ENCODE measurements around the gene ITPR2. TPM values are rescaled to one million over a fixed set of nuclear protein-coding genes. Genes with fewer than 3 reads are reported as not detected.

ITPR2 gene
- total RNA-seq, 6 experiments from 2014 or later = 6.9 to 8.4 (median 7.6) TPM

DNA sequence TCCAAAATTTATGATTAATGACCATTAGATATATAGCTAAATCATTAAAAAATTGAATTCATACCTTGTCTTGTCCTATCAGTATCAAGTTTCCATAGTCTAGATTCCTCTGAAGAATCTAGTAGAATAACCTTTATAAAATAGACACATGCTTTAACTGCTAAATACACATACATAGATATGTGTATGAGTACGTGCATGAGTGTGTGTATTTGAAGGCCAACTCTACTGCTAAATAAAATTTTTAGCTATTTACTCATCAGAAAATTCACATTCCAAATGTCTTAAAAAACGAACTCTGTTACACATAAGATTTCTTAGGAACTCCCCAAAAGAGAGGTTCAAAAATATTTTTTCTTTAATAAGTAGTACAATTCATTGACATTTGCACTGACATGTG lies 404.6 kb downstream of the ITPR2 start:
- peaks cover 20% of the 10 kb centered on the region for H3K4me1 Mint-ChIP-seq (ENCODE audit: low read depth)
- no peak overlapping the region for H3K4me3 Mint-ChIP-seq
- no peak overlapping the region for H3K27ac Mint-ChIP-seq

DNA sequence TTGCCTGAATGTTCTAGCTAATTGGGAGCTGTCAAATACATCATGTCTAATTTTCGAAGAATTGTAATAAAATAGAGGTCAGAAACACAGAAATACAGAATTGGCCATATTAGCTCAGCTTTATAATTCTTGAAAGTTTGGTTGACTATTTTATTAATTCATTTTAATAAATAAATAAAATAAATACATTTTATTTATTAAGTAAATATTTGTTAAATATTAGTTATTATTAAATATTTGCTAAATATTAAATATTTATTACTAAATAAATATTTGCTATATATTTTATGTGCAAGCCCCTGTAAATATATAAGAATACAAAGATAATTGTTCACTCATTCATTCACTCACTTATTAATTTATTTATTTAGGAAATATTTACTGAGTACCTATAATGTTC lies 406.3 kb downstream of the ITPR2 start:
- DNase-seq = no peak
- TF ChIP-seq, protein P1, sequence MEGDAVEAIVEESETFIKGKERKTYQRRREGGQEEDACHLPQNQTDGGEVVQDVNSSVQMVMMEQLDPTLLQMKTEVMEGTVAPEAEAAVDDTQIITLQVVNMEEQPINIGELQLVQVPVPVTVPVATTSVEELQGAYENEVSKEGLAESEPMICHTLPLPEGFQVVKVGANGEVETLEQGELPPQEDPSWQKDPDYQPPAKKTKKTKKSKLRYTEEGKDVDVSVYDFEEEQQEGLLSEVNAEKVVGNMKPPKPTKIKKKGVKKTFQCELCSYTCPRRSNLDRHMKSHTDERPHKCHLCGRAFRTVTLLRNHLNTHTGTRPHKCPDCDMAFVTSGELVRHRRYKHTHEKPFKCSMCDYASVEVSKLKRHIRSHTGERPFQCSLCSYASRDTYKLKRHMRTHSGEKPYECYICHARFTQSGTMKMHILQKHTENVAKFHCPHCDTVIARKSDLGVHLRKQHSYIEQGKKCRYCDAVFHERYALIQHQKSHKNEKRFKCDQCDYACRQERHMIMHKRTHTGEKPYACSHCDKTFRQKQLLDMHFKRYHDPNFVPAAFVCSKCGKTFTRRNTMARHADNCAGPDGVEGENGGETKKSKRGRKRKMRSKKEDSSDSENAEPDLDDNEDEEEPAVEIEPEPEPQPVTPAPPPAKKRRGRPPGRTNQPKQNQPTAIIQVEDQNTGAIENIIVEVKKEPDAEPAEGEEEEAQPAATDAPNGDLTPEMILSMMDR (IDR thresholded peaks at IDR 0.05) = no peak
- no peaks in the 10 kb centered on the region for H3K9me3 Mint-ChIP-seq
- no peaks in the 10 kb centered on the region for H3K27me3 Mint-ChIP-seq (ENCODE audit: insufficient read depth)
- H3K27ac Mint-ChIP-seq = no peak overlapping the region
- peaks cover 20% of the 10 kb centered on the region for H3K4me1 Mint-ChIP-seq (ENCODE audit: low read depth)
- no peak overlapping the region for H3K4me3 Mint-ChIP-seq
- H3K36me3 Mint-ChIP-seq (ENCODE audit: low read depth) = no peaks in the 10 kb centered on the region

More for the DNA sequence above, 404.6 kb downstream of the ITPR2 start:
- no peaks in the 10 kb centered on the region for H3K9me3 Mint-ChIP-seq
- H3K36me3 Mint-ChIP-seq (ENCODE audit: low read depth) = no peaks in the 10 kb centered on the region
- DNase-seq = peak; percentile 4
- TF ChIP-seq, protein P1 (IDR thresholded peaks at IDR 0.05) = no peak
- no peaks in the 10 kb centered on the region for H3K27me3 Mint-ChIP-seq (ENCODE audit: insufficient read depth)

DNA sequence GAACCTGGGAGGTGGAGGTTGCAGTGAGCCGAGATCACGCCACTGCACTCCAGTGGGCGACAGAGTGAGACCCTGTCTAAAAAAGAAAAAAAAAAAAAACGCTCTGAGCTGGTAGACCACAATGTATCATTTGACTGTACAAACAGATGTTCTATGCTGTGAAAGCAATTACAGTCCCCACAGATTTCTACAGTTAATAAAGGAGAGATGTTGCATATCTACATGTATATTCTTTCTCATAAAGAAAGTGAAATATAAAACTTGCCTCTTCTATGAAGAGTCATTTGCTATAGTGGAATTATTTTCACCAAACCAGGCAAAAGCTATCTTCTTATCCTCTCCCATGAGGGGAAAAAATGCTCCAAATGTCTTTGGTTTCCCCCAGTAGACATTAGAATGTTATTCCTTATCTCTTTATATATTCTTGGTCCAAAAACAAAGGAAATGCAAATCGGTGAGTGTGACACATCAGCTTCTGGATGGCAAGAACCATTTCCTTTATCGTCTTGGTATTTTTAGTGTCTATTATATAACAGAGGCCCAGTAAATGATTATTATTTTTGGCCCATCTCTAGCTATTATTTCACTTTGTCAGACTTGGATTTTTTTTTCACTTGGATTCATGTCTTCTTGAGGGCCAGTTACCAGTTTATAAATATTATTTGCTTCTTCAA lies 407.3 kb downstream of the ITPR2 start:
- TF ChIP-seq, protein P1 (IDR thresholded peaks at IDR 0.05) = no peak
- Mint-ChIP-seq H3K4me1 (ENCODE audit: low read depth) (peaks cover 20% of the 10 kb centered on the region), H3K9me3 (no peaks in the 10 kb centered on the region), H3K4me3 (no peak overlapping the region), H3K36me3 (ENCODE audit: low read depth) (no peaks in the 10 kb centered on the region), H3K27me3 (ENCODE audit: insufficient read depth) (no peaks in the 10 kb centered on the region), H3K27ac (no peak overlapping the region)
- DNase-seq = no peak

DNA sequence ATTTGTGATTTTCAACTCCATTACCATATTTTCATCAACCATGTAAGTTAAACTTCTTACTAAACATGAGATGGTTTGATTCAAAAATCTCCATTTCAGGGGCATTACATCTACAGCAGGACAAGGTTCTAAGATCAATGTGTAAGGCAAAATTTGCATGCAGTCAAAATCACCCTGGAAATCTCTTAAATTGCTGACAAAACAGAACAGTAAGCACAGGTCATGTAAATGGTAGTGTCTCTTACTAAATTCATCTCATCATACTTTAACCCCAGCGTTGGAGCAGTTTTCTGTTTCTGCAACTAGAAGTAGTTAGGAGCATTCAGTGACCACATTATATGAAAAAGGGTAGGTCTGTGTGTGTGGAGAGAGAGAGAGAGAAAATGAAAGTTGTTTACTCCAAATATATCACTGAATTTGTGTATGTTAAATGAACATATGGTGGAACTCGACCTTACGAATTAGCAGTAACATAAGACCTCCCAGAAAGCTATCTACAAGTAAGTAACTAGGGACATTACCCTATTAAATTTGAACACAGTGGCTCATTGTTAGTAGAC lies 410.1 kb downstream of the ITPR2 start:
- H3K4me1 Mint-ChIP-seq (ENCODE audit: low read depth) = peaks cover 4% of the 10 kb centered on the region
- DNase-seq = no peak
- peaks cover 3% of the 10 kb centered on the region; the same call in 1 of the 2 replicates for H3K9me3 Mint-ChIP-seq

DNA sequence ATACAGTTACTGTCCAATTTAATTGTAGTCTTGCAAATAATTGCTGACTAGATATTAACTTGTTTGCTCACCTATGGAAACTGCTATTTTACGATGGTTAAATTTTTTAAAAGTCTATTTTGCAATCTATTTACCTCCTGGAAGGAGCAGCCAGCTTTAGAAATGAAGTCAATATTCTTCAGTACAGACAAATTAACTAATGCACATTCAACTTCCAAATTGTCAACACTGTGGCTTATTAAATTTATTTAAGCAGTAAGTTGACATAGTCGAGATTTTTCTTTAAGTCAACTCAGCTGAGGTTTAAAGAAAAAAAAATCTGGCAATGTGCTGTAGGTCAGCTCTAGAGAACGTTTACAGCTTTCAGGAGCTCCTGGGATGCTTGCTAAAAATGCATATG lies 416.4 kb downstream of the ITPR2 start:
- peaks cover 10% of the 10 kb centered on the region for H3K36me3 Mint-ChIP-seq (ENCODE audit: low read depth)
- H3K4me1 Mint-ChIP-seq (ENCODE audit: low read depth) = no peaks in the 10 kb centered on the region; the same call in 1 of the 2 replicates
- no peak overlapping the region for H3K27ac Mint-ChIP-seq
- H3K27me3 Mint-ChIP-seq (ENCODE audit: insufficient read depth) = no peaks in the 10 kb centered on the region
- H3K9me3 Mint-ChIP-seq = peaks cover 7% of the 10 kb centered on the region; the same call in 1 of the 2 replicates
- DNase-seq = no peak
- TF ChIP-seq, protein P1 (IDR thresholded peaks at IDR 0.05) = no peak
- H3K4me3 Mint-ChIP-seq = no peak overlapping the region

More for the DNA sequence above, 410.1 kb downstream of the ITPR2 start:
- Mint-ChIP-seq H3K27me3 (ENCODE audit: insufficient read depth) (no peaks in the 10 kb centered on the region), H3K36me3 (ENCODE audit: low read depth) (peaks cover 3% of the 10 kb centered on the region), H3K4me3 (no peak overlapping the region), H3K27ac (no peak overlapping the region)
- TF ChIP-seq, protein P1 (IDR thresholded peaks at IDR 0.05) = no peak

All from HFFc6 (cell line).